ENCODE measurements around the gene PFDN5.

DNA sequence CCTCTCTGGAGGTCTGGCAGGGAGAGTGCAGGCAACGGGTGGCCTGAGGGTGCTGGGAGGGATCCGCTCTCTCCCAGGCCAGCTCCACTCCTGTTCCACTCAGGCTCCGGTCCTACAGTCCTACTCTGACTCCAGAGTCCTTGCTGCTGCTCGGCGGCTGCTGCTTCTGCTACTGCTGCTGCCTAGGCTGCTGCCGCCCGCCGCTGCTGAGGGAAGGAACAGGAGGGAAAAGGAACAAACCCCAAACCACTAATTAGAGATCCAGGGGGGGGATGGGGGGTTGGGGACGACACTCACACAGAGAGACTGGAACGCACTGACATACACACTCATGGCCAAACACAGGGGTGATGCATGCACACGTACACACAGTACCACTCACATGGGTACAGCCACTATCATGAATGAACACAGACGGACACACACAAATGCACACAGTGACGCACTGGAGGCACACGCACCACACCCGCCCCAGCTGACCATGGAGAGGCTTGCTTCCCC is 40.9 kb downstream of the PFDN5 start, which contains the start of gene SP7:
- TF ChIP-seq, protein P1, sequence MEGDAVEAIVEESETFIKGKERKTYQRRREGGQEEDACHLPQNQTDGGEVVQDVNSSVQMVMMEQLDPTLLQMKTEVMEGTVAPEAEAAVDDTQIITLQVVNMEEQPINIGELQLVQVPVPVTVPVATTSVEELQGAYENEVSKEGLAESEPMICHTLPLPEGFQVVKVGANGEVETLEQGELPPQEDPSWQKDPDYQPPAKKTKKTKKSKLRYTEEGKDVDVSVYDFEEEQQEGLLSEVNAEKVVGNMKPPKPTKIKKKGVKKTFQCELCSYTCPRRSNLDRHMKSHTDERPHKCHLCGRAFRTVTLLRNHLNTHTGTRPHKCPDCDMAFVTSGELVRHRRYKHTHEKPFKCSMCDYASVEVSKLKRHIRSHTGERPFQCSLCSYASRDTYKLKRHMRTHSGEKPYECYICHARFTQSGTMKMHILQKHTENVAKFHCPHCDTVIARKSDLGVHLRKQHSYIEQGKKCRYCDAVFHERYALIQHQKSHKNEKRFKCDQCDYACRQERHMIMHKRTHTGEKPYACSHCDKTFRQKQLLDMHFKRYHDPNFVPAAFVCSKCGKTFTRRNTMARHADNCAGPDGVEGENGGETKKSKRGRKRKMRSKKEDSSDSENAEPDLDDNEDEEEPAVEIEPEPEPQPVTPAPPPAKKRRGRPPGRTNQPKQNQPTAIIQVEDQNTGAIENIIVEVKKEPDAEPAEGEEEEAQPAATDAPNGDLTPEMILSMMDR (IDR thresholded peaks at IDR 0.05; ENCODE audit: low read length) = no peak
- no peak for TF ChIP-seq EZH2 (IDR thresholded peaks at IDR 0.05; ENCODE audit: borderline replicate concordance, low read length)

All from OCI-LY1 (cell line).